ENCODE data around the gene STX10. TPM values are rescaled to one million over a fixed set of nuclear protein-coding genes. Genes with fewer than 3 reads are reported as not detected.

Gene STX10
- total and polyA plus RNA-seq, 9 of the 15 experiments (the other 6 are each of a cell fraction or from before 2014, with no cell fraction given): 0.51 to 66.3 (median 31.0) TPM

- TF ChIP-seq, protein P1, sequence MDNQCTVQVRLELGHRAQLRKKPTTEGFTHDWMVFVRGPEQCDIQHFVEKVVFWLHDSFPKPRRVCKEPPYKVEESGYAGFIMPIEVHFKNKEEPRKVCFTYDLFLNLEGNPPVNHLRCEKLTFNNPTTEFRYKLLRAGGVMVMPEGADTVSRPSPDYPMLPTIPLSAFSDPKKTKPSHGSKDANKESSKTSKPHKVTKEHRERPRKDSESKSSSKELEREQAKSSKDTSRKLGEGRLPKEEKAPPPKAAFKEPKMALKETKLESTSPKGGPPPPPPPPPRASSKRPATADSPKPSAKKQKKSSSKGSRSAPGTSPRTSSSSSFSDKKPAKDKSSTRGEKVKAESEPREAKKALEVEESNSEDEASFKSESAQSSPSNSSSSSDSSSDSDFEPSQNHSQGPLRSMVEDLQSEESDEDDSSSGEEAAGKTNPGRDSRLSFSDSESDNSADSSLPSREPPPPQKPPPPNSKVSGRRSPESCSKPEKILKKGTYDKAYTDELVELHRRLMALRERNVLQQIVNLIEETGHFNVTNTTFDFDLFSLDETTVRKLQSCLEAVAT (IDR thresholded peaks at IDR 0.05): peak; percentile 19 to 54; a peak in 2 of 4 replicates
- TF ChIP-seq PRDM10 (IDR thresholded peaks at IDR 0.05; ENCODE audit: partially characterized antibody): peak; percentile 74
- TF ChIP-seq ZNF121 (CRISPR knock-in tag; conservative IDR thresholded peaks at IDR 0.05): 0 out of 2 replicates have a peak, but pooled peaks have one; percentile 13
- TF ChIP-seq ZNF143 (CRISPR knock-in tag; IDR thresholded peaks at IDR 0.05): peak; percentile 44; the same call in 1 of the 2 replicates
- TF ChIP-seq POLR2B (IDR thresholded peaks at IDR 0.05; ENCODE audit: low read depth, partially characterized antibody): peak; percentile 46
- TF ChIP-seq SIN3B (IDR thresholded peaks at IDR 0.05; ENCODE audit: low read depth): peak; percentile 99
- no peak for TF ChIP-seq ARHGAP35 (IDR thresholded peaks at IDR 0.05; ENCODE audit: partially characterized antibody)
- no peak for TF ChIP-seq BRD4 (IDR thresholded peaks at IDR 0.05)
- TF ChIP-seq GABPB1 (CRISPR knock-in tag; IDR thresholded peaks at IDR 0.05): peak; percentile 83
- peak; percentile 93 for TF ChIP-seq RAD51 (IDR thresholded peaks at IDR 0.05; ENCODE audit: borderline replicate concordance, low read depth)
- TF ChIP-seq, protein P2, sequence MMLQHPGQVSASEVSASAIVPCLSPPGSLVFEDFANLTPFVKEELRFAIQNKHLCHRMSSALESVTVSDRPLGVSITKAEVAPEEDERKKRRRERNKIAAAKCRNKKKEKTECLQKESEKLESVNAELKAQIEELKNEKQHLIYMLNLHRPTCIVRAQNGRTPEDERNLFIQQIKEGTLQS (IDR thresholded peaks at IDR 0.05): peak; percentile 59; the same call in 1 of the 2 replicates
- TF ChIP-seq, protein P2 (CRISPR knock-in tag; conservative IDR thresholded peaks at IDR 0.05): no peak
- peak; percentile 94 for TF ChIP-seq MYC (IDR thresholded peaks at IDR 0.05; ENCODE audit: low read depth, low read length)
- TF ChIP-seq MYC (CRISPR knock-in tag; IDR thresholded peaks at IDR 0.05; ENCODE audit: borderline replicate concordance, low read depth): no peak
- TF ChIP-seq GTF2F1 (IDR thresholded peaks at IDR 0.05; ENCODE audit: low read depth, low read length): peak; percentile 43; the same call in 1 of the 2 replicates
- peak; percentile 83 for TF ChIP-seq TFE3 (CRISPR knock-in tag; IDR thresholded peaks at IDR 0.05)
- TF ChIP-seq ZNF57 (CRISPR knock-in tag; IDR thresholded peaks at IDR 0.05): no peak
- TF ChIP-seq EWSR1 (IDR thresholded peaks at IDR 0.05; ENCODE audit: borderline replicate concordance, low read depth, partially characterized antibody): no peak
- peak; percentile 93 for TF ChIP-seq PTBP1 (IDR thresholded peaks at IDR 0.05; ENCODE audit: low read depth, low read length)
Measured at GRCh38 chr19:13116282-13117175, 33.6 kb downstream of the STX10 start, which contains the start of gene TRMT1 (continued).

Measured in K562 (cell line).